ENCODE results near the gene RHBDF1. TPM values are rescaled to one million over a fixed set of nuclear protein-coding genes. Genes with fewer than 3 reads are reported as not detected.
"Not testable (repeated sequence)": the region's sequence is repeated elsewhere in the genome, so short reads cannot be mapped to it uniquely, and the experiment has no call there.

RHBDF1 gene
- total RNA-seq, 4 donors from 2014 or later: 92.7 to 157 (median 137) TPM

GRCh38 chr16:47234-47633 lies 25.2 kb downstream of the RHBDF1 start:
- peaks cover 0 to 55% (median 3%) of the 10 kb centered on the region in 3 donors for H3K36me3 ChIP-seq

GRCh38 chr16:46510-46909 lies 25.9 kb downstream of the RHBDF1 start:
- DNase-seq (ENCODE audit: low spot score in 2 of 2); H3K27ac ChIP-seq; H3K4me1 ChIP-seq; H3K27me3 ChIP-seq; H3K9me3 ChIP-seq; H3K4me3 ChIP-seq: not testable (repeated sequence)
- WGBS, 2 donors: 90 to 96% methylated on average over 7 of the region's 7 CpGs
- H3K36me3 ChIP-seq: peaks cover 0 to 55% (median 3%) of the 10 kb centered on the region in 3 donors

More at GRCh38 chr16:47234-47633, 25.2 kb downstream of the RHBDF1 start:
- Histone ChIP-seq H3K27me3 (no peaks in the 10 kb centered on the region), H3K4me3 (no peak overlapping the region), H3K4me1 (peaks cover 0 to 11% (median 5%) of the 10 kb centered on the region in 4 donors), H3K27ac (no peak overlapping the region), H3K9me3 (no peaks in the 10 kb centered on the region)
- DNase-seq (ENCODE audit: low spot score in 2 of 2): no peak
- 90 to 94% methylated on average over 6 to 7 of the region's 7 CpGs for WGBS, 2 donors
- TF ChIP-seq POLR2A (IDR thresholded peaks at IDR 0.05): no peak
- no peak for TF ChIP-seq EP300 (IDR thresholded peaks at IDR 0.05)
- no peak for TF ChIP-seq CTCF (IDR thresholded peaks at IDR 0.05)

GRCh38 chr16:45454-45853 lies 27.0 kb downstream of the RHBDF1 start:
- H3K27ac ChIP-seq: no peak overlapping the region
- H3K4me3 ChIP-seq: no peak overlapping the region
- no peaks in the 10 kb centered on the region for H3K27me3 ChIP-seq
- no peak for TF ChIP-seq POLR2A (IDR thresholded peaks at IDR 0.05)
- TF ChIP-seq EP300 (IDR thresholded peaks at IDR 0.05): no peak
- peaks cover 0 to 55% (median 3%) of the 10 kb centered on the region in 3 donors for H3K36me3 ChIP-seq
- H3K4me1 ChIP-seq: peaks cover 0 to 3% (median 0%) of the 10 kb centered on the region in 4 donors
- 86 to 91% methylated on average over 5 of the region's 5 CpGs for WGBS, 2 donors
- no peak for DNase-seq (ENCODE audit: low spot score in 2 of 2)
- no peaks in the 10 kb centered on the region for H3K9me3 ChIP-seq

GRCh38 chr16:44655-45054 lies 27.8 kb downstream of the RHBDF1 start:
- H3K4me3 ChIP-seq: no peak overlapping the region

GRCh38 chr16:43294-43693 lies 29.1 kb downstream of the RHBDF1 start:
- no peaks in the 10 kb centered on the region for H3K9me3 ChIP-seq
- DNase-seq (ENCODE audit: low spot score in 2 of 2): no peak
- 69 to 75% methylated on average over 5 of the region's 5 CpGs for WGBS, 2 donors

More at GRCh38 chr16:44655-45054, 27.8 kb downstream of the RHBDF1 start:
- DNase-seq (ENCODE audit: low spot score in 2 of 2): no peak
- H3K4me1 ChIP-seq: peaks cover 0 to 3% (median 0%) of the 10 kb centered on the region in 4 donors
- H3K9me3 ChIP-seq: no peaks in the 10 kb centered on the region
- peaks cover 0 to 50% (median 3%) of the 10 kb centered on the region in 3 donors for H3K36me3 ChIP-seq
- no peaks in the 10 kb centered on the region for H3K27me3 ChIP-seq
- no peak for TF ChIP-seq CTCF (IDR thresholded peaks at IDR 0.05)
- TF ChIP-seq POLR2A (IDR thresholded peaks at IDR 0.05): no peak
- no peak for TF ChIP-seq EP300 (IDR thresholded peaks at IDR 0.05)
- H3K27ac ChIP-seq: no peak overlapping the region
- WGBS, 2 donors: 95 to 97% methylated on average over 8 of the region's 8 CpGs

GRCh38 chr16:42691-43090 lies 29.7 kb downstream of the RHBDF1 start:
- H3K27me3 ChIP-seq: no peaks in the 10 kb centered on the region
- DNase-seq (ENCODE audit: low spot score in 2 of 2): no peak
- TF ChIP-seq POLR2A (IDR thresholded peaks at IDR 0.05) (no peak), CTCF (IDR thresholded peaks at IDR 0.05) (no peak), EP300 (IDR thresholded peaks at IDR 0.05) (no peak)
- peaks cover 0 to 36% (median 3%) of the 10 kb centered on the region in 3 donors for H3K36me3 ChIP-seq
- no peak overlapping the region for H3K4me3 ChIP-seq
- H3K27ac ChIP-seq: no peak overlapping the region
- WGBS, 2 donors: 86 to 92% methylated on average over 4 of the region's 4 CpGs
- no peaks in the 10 kb centered on the region for H3K9me3 ChIP-seq
- H3K4me1 ChIP-seq: peaks cover 0 to 3% (median 0%) of the 10 kb centered on the region in 4 donors

More at GRCh38 chr16:43294-43693, 29.1 kb downstream of the RHBDF1 start:
- Histone ChIP-seq H3K4me1 (peaks cover 0 to 3% (median 0%) of the 10 kb centered on the region in 4 donors), H3K36me3 (peaks cover 0 to 37% (median 3%) of the 10 kb centered on the region in 3 donors), H3K27me3 (no peaks in the 10 kb centered on the region), H3K27ac (no peak overlapping the region), H3K4me3 (no peak overlapping the region)
- no peak for TF ChIP-seq POLR2A (IDR thresholded peaks at IDR 0.05)
- TF ChIP-seq EP300 (IDR thresholded peaks at IDR 0.05): no peak
- no peak for TF ChIP-seq CTCF (IDR thresholded peaks at IDR 0.05)
